Esophagus squamous epithelium (tissue), 5 donors: ENCODE measurements around the gene PTPRM. TPM values are rescaled to one million over a fixed set of nuclear protein-coding genes. Genes with fewer than 3 reads are reported as not detected.

Experiments used
- DNase-seq: peaks from one replicate; lab custom pipeline; 2025; lab: John Stamatoyannopoulos, UW
- H3K27ac ChIP-seq, 4 donors: fragments of 200-600 bp; sonication (generic); one replicate each; pipeline ENCODE4 v1.5.1; 2016 to 2019; ENCODE audit warnings: mild to moderate bottlenecking in 1 of 4
- H3K27me3 ChIP-seq, 4 donors: fragments of 200-600 bp; sonication (generic); 1 replicate in 3 of 4; 2 replicates in 1 of 4; pipeline versions ENCODE4 v1.5.1 to v1.6.0; 2017 to 2021; ENCODE audit warnings: antibody characterized with exemption in 1 of 4
- H3K36me3 ChIP-seq, 3 donors: fragments of 200-600 bp; sonication (generic); one replicate each; pipeline ENCODE4 v1.5.1; 2016 to 2019
- H3K4me1 ChIP-seq, 3 donors: fragments of 200-600 bp; sonication (generic); one replicate each; pipeline ENCODE4 v1.5.1; 2017 to 2019
- H3K4me3 ChIP-seq, 4 donors: fragments of 200-600 bp; sonication (generic); 1 replicate in 3 of 4; 2 replicates in 1 of 4; pipeline ENCODE4 v1.5.1; 2016 to 2019; ENCODE audit warnings: mild to moderate bottlenecking in 2 of 4, moderate library complexity in 1 of 4
- H3K9me3 ChIP-seq, 3 donors: fragments of 200-600 bp; sonication (generic); one replicate each; pipeline ENCODE4 v1.5.1; 2016 to 2019
- POLR2A ChIP-seq, 4 donors: fragments of 450-650 bp; IDR thresholded peaks; one replicate each; pipeline ENCODE4 v1.6.1; 2017; ENCODE audit warnings: antibody characterized with exemption in 4 of 4, mild to moderate bottlenecking in 4 of 4, moderate library complexity in 3 of 4
- WGBS, 2 donors: methylation state at CpG; one replicate each; pipeline ENCODE4 v1.1.5; 2018; 5-methylcytosine and 5-hydroxymethylcytosine counted together
- intact Hi-C: fragments of 100-400 bp; cut with DNase I; formaldehyde crosslinking; loops from one replicate; pipeline ENCODE4 v1.15.0; 2022
- total RNA-seq, 4 donors: library from RNA; depleted of rRNA; stranded (reverse); fragments of >200 nt; gene quantifications; one replicate each; pipeline ENCODE4 v1.1.0, GENCODE V29; 2016
- TF ChIP-seq, protein P1 (sequence below), 6 experiments: fragments of 450-650 bp in 4 of 6; fragments of 200-600 bp in 2 of 6; sonication (generic) in 2 of 6; IDR thresholded peaks; one replicate each; pipeline ENCODE4 v1.5.1; 2016 to 2019; ENCODE audit warnings: antibody characterized with exemption in 6 of 6, mild to moderate bottlenecking in 4 of 6, moderate library complexity in 4 of 6
- donor health status: DM: yes; HTN: yes; CAD: no.

PTPRM gene
- total RNA-seq, 4 donors from 2014 or later = 6.5 to 38.7 (median 11.1) TPM

DNA sequence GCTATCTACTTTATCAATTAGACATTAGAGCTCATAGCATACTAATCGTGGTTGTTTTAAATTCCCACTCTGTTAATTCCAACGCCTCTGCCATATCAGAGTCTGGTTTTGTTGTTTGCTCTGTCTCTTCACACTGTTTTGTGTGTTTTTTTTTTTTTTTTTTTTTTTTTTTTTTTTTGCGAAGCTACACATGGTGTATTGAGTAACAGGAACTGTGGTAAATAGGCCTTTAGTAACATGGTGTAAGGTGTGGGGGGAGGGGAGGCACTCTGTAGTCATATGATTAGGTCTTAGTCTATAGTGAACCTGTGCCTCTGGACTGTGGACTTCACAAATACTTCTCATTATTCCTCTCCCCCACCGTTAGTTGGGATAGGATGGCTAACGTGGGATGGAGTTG, 671.4 kb downstream of the PTPRM start:
- TF ChIP-seq POLR2A (IDR thresholded peaks at IDR 0.05) = no peak
- TF ChIP-seq, protein P1, sequence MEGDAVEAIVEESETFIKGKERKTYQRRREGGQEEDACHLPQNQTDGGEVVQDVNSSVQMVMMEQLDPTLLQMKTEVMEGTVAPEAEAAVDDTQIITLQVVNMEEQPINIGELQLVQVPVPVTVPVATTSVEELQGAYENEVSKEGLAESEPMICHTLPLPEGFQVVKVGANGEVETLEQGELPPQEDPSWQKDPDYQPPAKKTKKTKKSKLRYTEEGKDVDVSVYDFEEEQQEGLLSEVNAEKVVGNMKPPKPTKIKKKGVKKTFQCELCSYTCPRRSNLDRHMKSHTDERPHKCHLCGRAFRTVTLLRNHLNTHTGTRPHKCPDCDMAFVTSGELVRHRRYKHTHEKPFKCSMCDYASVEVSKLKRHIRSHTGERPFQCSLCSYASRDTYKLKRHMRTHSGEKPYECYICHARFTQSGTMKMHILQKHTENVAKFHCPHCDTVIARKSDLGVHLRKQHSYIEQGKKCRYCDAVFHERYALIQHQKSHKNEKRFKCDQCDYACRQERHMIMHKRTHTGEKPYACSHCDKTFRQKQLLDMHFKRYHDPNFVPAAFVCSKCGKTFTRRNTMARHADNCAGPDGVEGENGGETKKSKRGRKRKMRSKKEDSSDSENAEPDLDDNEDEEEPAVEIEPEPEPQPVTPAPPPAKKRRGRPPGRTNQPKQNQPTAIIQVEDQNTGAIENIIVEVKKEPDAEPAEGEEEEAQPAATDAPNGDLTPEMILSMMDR (IDR thresholded peaks at IDR 0.05) = no peak
- Histone ChIP-seq H3K4me1 (no peaks in the 10 kb centered on the region), H3K9me3 (no peaks in the 10 kb centered on the region), H3K27ac (no peak overlapping the region), H3K4me3 (no peak overlapping the region), H3K27me3 (no peaks in the 10 kb centered on the region), H3K36me3 (no peaks in the 10 kb centered on the region)
- no peak for DNase-seq
- 84 to 87% methylated on average over 5 of the region's 5 CpGs for WGBS, 2 donors
- intact Hi-C loops = no loop called here

DNA sequence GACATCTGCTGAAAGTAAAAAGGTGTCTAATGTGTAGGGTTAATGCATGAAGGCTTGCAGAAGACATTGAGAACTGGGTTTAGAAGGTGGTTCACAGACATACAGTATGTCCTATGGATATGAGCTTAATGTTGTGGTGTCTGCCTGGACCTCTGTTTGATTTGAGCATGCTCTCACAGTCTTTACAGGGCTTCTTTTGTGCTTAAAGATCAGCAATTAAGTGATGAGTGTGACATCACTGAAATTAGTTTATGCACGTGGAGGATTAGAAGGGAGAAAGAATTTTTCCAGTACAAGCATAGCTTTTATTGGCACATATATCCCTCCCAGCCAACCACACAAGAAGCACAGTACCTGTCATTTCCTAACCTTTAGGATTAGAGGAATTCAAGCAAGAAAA, 674.6 kb downstream of the PTPRM start:
- 14 to 33% methylated on average over 1 of the region's 1 CpG for WGBS, 2 donors
- no peak overlapping the region for H3K4me3 ChIP-seq
- H3K9me3 ChIP-seq = no peaks in the 10 kb centered on the region
- no peaks in the 10 kb centered on the region for H3K36me3 ChIP-seq
- DNase-seq = no peak
- intact Hi-C loops = no loop called here
- H3K27ac ChIP-seq = no peak overlapping the region
- no peaks in the 10 kb centered on the region for H3K4me1 ChIP-seq
- H3K27me3 ChIP-seq = no peaks in the 10 kb centered on the region
- TF ChIP-seq POLR2A (IDR thresholded peaks at IDR 0.05) = no peak
- TF ChIP-seq, protein P1 (IDR thresholded peaks at IDR 0.05) = no peak

DNA sequence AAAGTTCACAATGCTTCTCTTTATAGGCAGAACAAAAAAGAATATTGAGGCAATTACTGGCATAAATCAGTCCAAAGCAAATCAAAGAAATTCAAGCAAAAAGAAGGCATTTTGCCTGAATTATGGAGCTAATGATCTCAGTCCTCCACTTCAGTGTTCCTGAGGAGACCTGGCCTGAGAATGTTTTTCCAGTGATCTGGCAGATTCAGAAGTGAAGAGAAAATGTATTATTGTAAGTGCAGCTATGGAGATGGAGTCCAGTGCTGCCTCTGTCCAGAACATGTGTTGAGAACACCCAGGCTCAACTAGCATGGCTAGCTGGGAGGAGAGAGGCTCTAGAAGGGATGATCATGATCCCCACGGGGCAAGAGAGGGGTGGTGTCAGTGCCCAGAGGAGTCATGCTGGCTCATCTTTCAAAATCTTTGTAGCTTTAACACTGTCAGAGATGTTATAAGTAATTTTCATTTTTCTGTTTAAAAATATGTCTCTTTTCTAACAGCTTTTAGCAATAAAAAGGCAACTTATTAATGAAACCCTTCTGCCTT, 675.1 kb downstream of the PTPRM start:
- 30 to 60% methylated on average over 1 of the region's 1 CpG for WGBS, 2 donors
- no peaks in the 10 kb centered on the region for H3K4me1 ChIP-seq
- H3K9me3 ChIP-seq = no peaks in the 10 kb centered on the region
- no peaks in the 10 kb centered on the region for H3K27me3 ChIP-seq
- TF ChIP-seq, protein P1 (IDR thresholded peaks at IDR 0.05) = no peak
- TF ChIP-seq POLR2A (IDR thresholded peaks at IDR 0.05) = no peak
- no peak overlapping the region for H3K4me3 ChIP-seq
- H3K27ac ChIP-seq = no peak overlapping the region
- no peaks in the 10 kb centered on the region for H3K36me3 ChIP-seq
- intact Hi-C loops = no loop called here
- DNase-seq = no peak

DNA sequence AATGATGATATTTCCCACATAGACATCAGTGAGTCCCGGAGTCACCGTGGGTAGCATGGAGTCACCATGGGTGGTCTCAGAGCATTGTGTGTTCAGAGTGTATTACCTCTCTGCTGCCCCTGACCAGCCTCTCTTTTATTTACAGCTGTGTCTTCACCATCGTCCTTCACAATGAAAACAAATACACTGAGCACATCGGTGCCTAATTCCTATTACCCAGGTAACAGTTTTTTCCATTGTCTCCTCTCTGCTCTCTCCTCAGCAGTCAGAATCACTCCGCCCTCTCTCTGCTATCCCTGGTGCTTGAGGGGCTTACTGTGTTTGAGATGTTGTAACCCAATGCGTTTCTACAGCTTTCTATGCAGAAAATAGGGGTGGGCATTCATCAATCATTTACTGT, 680.6 kb downstream of the PTPRM start:
- WGBS, 2 donors = 68 to 70% methylated on average over 6 of the region's 6 CpGs
- H3K27me3 ChIP-seq = no peaks in the 10 kb centered on the region
- TF ChIP-seq, protein P1 (IDR thresholded peaks at IDR 0.05) = no peak
- no peak for TF ChIP-seq POLR2A (IDR thresholded peaks at IDR 0.05)
- no peaks in the 10 kb centered on the region for H3K4me1 ChIP-seq
- H3K9me3 ChIP-seq = no peaks in the 10 kb centered on the region
- no peak overlapping the region for H3K27ac ChIP-seq
- H3K4me3 ChIP-seq = no peak overlapping the region
- H3K36me3 ChIP-seq = no peaks in the 10 kb centered on the region
- DNase-seq = no peak
- intact Hi-C loops = no loop called here

DNA sequence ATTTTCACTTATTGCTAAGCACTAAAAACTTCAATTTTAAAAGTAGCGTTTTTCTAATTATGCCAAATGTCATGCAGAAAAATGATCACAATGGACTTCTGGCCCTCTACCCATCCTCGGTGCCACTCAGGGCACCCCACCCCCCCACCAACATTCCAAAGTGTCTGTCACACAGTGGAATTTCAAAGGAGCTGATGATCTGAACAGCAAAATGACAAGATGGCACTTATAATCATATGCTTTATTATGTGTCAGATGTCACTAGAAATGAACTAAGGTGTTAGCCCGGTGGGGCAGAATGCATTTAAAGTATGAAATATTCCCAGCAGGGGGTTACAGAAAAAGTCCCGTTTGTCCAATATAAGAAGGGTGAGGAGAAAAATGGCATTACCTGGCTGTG, 681.5 kb downstream of the PTPRM start:
- Histone ChIP-seq H3K9me3 (no peaks in the 10 kb centered on the region), H3K36me3 (peaks cover 0 to 7% (median 0%) of the 10 kb centered on the region in 3 donors), H3K4me3 (no peak overlapping the region), H3K4me1 (no peaks in the 10 kb centered on the region), H3K27me3 (no peaks in the 10 kb centered on the region), H3K27ac (no peak overlapping the region)
- 69 to 83% methylated on average over 4 of the region's 4 CpGs for WGBS, 2 donors
- intact Hi-C loops = no loop called here
- TF ChIP-seq, protein P1 (IDR thresholded peaks at IDR 0.05) = no peak
- TF ChIP-seq POLR2A (IDR thresholded peaks at IDR 0.05) = no peak
- DNase-seq = no peak
